ENCODE measurements around the gene MBNL2.

MBNL2 gene

DNA sequence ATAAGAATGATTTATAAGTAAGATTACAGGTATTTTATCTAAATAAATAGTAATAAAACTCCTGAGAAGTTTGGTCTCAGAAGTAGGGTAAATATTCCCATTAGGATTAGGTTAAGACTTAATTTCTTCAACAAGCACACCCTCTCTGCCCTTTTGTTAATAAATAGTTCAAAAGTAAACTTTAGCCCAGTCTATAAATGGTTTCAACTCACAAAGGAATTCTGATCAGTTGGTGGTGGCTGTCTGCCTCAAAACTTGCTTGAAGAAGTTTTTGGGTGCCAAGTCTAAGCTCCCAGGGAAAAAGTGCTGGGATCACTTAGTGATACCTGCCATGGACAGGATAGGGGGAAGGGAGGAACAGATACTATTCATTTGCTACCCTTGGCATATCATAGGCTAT lies 22.9 kb downstream of the MBNL2 start:
- TF ChIP-seq, protein P1, sequence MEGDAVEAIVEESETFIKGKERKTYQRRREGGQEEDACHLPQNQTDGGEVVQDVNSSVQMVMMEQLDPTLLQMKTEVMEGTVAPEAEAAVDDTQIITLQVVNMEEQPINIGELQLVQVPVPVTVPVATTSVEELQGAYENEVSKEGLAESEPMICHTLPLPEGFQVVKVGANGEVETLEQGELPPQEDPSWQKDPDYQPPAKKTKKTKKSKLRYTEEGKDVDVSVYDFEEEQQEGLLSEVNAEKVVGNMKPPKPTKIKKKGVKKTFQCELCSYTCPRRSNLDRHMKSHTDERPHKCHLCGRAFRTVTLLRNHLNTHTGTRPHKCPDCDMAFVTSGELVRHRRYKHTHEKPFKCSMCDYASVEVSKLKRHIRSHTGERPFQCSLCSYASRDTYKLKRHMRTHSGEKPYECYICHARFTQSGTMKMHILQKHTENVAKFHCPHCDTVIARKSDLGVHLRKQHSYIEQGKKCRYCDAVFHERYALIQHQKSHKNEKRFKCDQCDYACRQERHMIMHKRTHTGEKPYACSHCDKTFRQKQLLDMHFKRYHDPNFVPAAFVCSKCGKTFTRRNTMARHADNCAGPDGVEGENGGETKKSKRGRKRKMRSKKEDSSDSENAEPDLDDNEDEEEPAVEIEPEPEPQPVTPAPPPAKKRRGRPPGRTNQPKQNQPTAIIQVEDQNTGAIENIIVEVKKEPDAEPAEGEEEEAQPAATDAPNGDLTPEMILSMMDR (IDR thresholded peaks at IDR 0.05; ENCODE audit: low read depth, low read length, missing control alignments) = no peak
- DNase-seq = no peak
- in situ Hi-C loops (cut with HindIII; ENCODE audit: low pct_ligation_motif_present, low sequenced_read_pairs) = no loop called here

GRCh38 chr13:97246596-97247158 lies 24.5 kb downstream of the MBNL2 start:
- no peak for DNase-seq
- TF ChIP-seq, protein P1 (IDR thresholded peaks at IDR 0.05; ENCODE audit: low read depth, low read length, missing control alignments) = no peak
- Histone ChIP-seq H3K27ac (no peak overlapping the region), H3K27me3 (replicated peaks) (no peaks in the 10 kb centered on the region), H3K36me3 (replicated peaks) (no peaks in the 10 kb centered on the region), H3K4me3 (ENCODE audit: low read depth, low read length) (no peak overlapping the region)
- in situ Hi-C loops (cut with HindIII; ENCODE audit: low pct_ligation_motif_present, low sequenced_read_pairs) = no loop called here

More for the DNA sequence above, 22.9 kb downstream of the MBNL2 start:
- H3K4me3 ChIP-seq (ENCODE audit: low read depth, low read length) = no peak overlapping the region
- H3K27ac ChIP-seq = no peak overlapping the region
- H3K27me3 ChIP-seq (replicated peaks) = no peaks in the 10 kb centered on the region
- no peaks in the 10 kb centered on the region for H3K36me3 ChIP-seq (replicated peaks)

DNA sequence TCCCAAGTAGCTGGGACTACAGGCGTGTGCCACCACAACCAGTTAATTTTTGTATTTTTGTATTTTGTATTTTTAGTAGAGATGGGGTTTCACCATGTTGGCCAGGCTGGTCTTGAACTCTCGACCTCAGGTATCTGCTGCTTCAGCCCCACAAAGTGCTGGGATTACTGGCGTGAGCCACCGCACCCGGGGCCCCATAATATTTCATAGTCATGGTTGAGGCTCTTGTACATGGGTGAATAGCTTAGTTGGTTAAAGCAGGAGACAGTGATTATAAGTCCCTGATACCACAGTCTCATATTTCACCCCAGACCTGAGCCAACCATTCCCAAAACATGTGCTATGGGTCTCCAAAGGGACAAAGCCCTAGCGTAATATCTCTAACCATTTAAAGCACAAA lies 26.1 kb downstream of the MBNL2 start:
- H3K27me3 ChIP-seq (replicated peaks) = no peaks in the 10 kb centered on the region
- H3K36me3 ChIP-seq (replicated peaks) = no peaks in the 10 kb centered on the region
- DNase-seq = no peak
- H3K27ac ChIP-seq = no peak overlapping the region
- TF ChIP-seq, protein P1 (IDR thresholded peaks at IDR 0.05; ENCODE audit: low read depth, low read length, missing control alignments) = no peak
- H3K4me3 ChIP-seq (ENCODE audit: low read depth, low read length) = no peak overlapping the region
- in situ Hi-C loops (cut with HindIII; ENCODE audit: low pct_ligation_motif_present, low sequenced_read_pairs) = no loop called here

- Histone ChIP-seq H3K27me3 (replicated peaks) (no peaks in the 10 kb centered on the region), H3K27ac (peak overlapping the region; percentile 25), H3K36me3 (replicated peaks) (no peaks in the 10 kb centered on the region), H3K4me3 (ENCODE audit: low read depth, low read length) (no peak overlapping the region)
- DNase-seq = no peak
- TF ChIP-seq, protein P1 (IDR thresholded peaks at IDR 0.05; ENCODE audit: low read depth, low read length, missing control alignments) = no peak
- in situ Hi-C loops (cut with HindIII; ENCODE audit: low pct_ligation_motif_present, low sequenced_read_pairs) = no loop called here
These were observed 27.1 kb downstream of the MBNL2 start for GRCh38 chr13:97249093-97249795.

- H3K27me3 ChIP-seq (replicated peaks) = no peaks in the 10 kb centered on the region
- DNase-seq = no peak
- H3K27ac ChIP-seq = peak overlapping the region; percentile 25
- H3K36me3 ChIP-seq (replicated peaks) = no peaks in the 10 kb centered on the region
- TF ChIP-seq, protein P1 (IDR thresholded peaks at IDR 0.05; ENCODE audit: low read depth, low read length, missing control alignments) = no peak
- no peak overlapping the region for H3K4me3 ChIP-seq (ENCODE audit: low read depth, low read length)
- in situ Hi-C loops (cut with HindIII; ENCODE audit: low pct_ligation_motif_present, low sequenced_read_pairs) = no loop called here
These were observed 27.8 kb downstream of the MBNL2 start for GRCh38 chr13:97249796-97250495.

Measured in brain microvascular endothelial cell (primary cell).